GM12878 (cell line): ENCODE measurements around the gene UQCRH. TPM values are rescaled to one million over a fixed set of nuclear protein-coding genes. Genes with fewer than 3 reads are reported as not detected.

ENCODE experiments used
- ATAC-seq: fragments of 200-7000 bp; cut with Tn5 transposase; 3 replicates; pipeline ENCODE4 v1.9.1; 2020; ENCODE audit warnings: mild to moderate bottlenecking, moderate library complexity
- BruUV-seq: library from RNA; stranded (reverse); fragments of 400-500 nt; replicated peaks from 2 replicates; lab custom pipeline; 2021; lab: Mats Ljungman, UMichigan
- CTCF ChIA-PET: fragments of 300-600 bp; sonication (Branson Sonifier 250); formaldehyde crosslinking; extraction: SDS; loops from one replicate; lab custom pipeline; 2021; ENCODE audit warnings: inconsistent platforms; lab: Yijun Ruan, JAX
- POLR2A ChIA-PET: fragments of 350-600 bp; formaldehyde crosslinking; extraction: SDS; loops from one replicate; lab custom pipeline; 2021; ENCODE audit warnings: inconsistent platforms; lab: Charles Lee
- RAD21 ChIA-PET: fragments of 300-600 bp; sonication (Branson Sonifier 250); formaldehyde crosslinking; loops from one replicate; lab custom pipeline; 2023; ENCODE audit warnings: antibody characterized with exemption; ENCODE audit not compliant: unreplicated experiment; lab: Charles Lee
- SMC1A ChIA-PET: fragments of 300-600 bp; sonication (Branson Sonifier 250); formaldehyde crosslinking; loops from one replicate; lab custom pipeline; 2023; ENCODE audit not compliant: unreplicated experiment, uncharacterized antibody; lab: Charles Lee
- DNase-seq: peaks from one replicate; pipeline ENCODE4 v3.0.0-alpha.2; 2011; ENCODE audit warnings: low read depth, low spot score
- FAIRE-seq: peaks from 3 replicates; lab custom pipeline; 2011; peaks lifted over from hg19 to GRCh38; lab: Jason Lieb, UNC
- H2AFZ ChIP-seq: 2 replicates; pipeline ENCODE4 v1.6.0; 2011; ENCODE audit warnings: low read depth, low read length, control low read depth; ENCODE audit not compliant: control insufficient read depth
- H3K27ac ChIP-seq: 2 replicates; pipeline ENCODE4 v1.5.1; 2011; ENCODE audit warnings: control low read depth; ENCODE audit not compliant: control insufficient read depth, insufficient read depth
- H3K27me3 ChIP-seq, 2 experiments: replicated peaks in 1 of 2; 2 replicates each; pipeline versions ENCODE4 v1.6.0 to v1.6.1; 2011; ENCODE audit warnings: low read length in 1 of 2; ENCODE audit not compliant: control insufficient read depth in 2 of 2, insufficient read depth in 2 of 2
- H3K36me3 ChIP-seq, 2 experiments: 2 replicates each; pipeline ENCODE4 v1.5.1; 2011; ENCODE audit warnings: low read length in 1 of 2; ENCODE audit not compliant: control insufficient read depth in 2 of 2, insufficient read depth in 2 of 2
- H3K4me1 ChIP-seq: 2 replicates; pipeline ENCODE4 v1.6.1; 2011; ENCODE audit warnings: mild to moderate bottlenecking, low read length, moderate library complexity, mixed read lengths; ENCODE audit not compliant: control insufficient read depth, insufficient read depth
- H3K4me2 ChIP-seq: 2 replicates; pipeline ENCODE4 v1.6.0; 2011; ENCODE audit warnings: control low read depth; ENCODE audit not compliant: control insufficient read depth, insufficient read depth
- H3K4me3 ChIP-seq: fragments of 200-600 bp; sonication (generic); 2 replicates; pipeline ENCODE4 v1.5.1; 2016
- H3K79me2 ChIP-seq: 2 replicates; pipeline ENCODE4 v1.6.0; 2011; ENCODE audit warnings: low read length; ENCODE audit not compliant: control insufficient read depth, insufficient read depth
- H3K9ac ChIP-seq: 2 replicates; pipeline ENCODE4 v1.8.0; 2011; ENCODE audit warnings: low read length, control low read depth, mixed read lengths; ENCODE audit not compliant: control insufficient read depth, insufficient read depth
- H3K9me3 ChIP-seq: replicated peaks from 3 replicates; pipeline ENCODE4 v1.5.1; 2011; ENCODE audit warnings: mild to moderate bottlenecking, low read length; ENCODE audit not compliant: control insufficient read depth, insufficient read depth
- H4K20me1 ChIP-seq: 2 replicates; pipeline ENCODE4 v1.6.0; 2011; ENCODE audit not compliant: control insufficient read depth, insufficient read depth
- CREM ChIP-seq: IDR thresholded peaks from 2 replicates; pipeline ENCODE4 v1.6.1; 2014; ENCODE audit warnings: antibody characterized with exemption, low read depth
- CTCF ChIP-seq, 3 experiments: IDR thresholded peaks in 2 of 3; conservative IDR thresholded peaks in 1 of 3; 2 replicates each; pipeline ENCODE4 v1.5.1; 2011; ENCODE audit warnings: low read depth in 3 of 3, low read length in 3 of 3, mild to moderate bottlenecking in 3 of 3, control low read depth in 2 of 3, moderate library complexity in 2 of 3, inconsistent platforms in 1 of 3, mixed read lengths in 1 of 3; ENCODE audit not compliant: control insufficient read depth in 2 of 3, insufficient read depth in 1 of 3; ENCODE audit errors: extremely low read depth in 1 of 3
- E2F4 ChIP-seq: IDR thresholded peaks from 2 replicates; pipeline ENCODE4 v1.6.1; 2012; ENCODE audit warnings: low read depth, low read length, improper control_type of control experiment
- HDGF ChIP-seq: fragments of 450-650 bp; IDR thresholded peaks from 2 replicates; pipeline ENCODE4 v1.6.1; 2016; ENCODE audit warnings: antibody characterized with exemption
- IRF4 ChIP-seq: IDR thresholded peaks from 2 replicates; pipeline ENCODE4 v1.6.1; 2011; ENCODE audit warnings: low read depth, low read length
- LARP7 ChIP-seq: fragments of 450-650 bp; IDR thresholded peaks from 2 replicates; pipeline ENCODE4 v1.6.1; 2017; ENCODE audit warnings: mild to moderate bottlenecking
- MTA3 ChIP-seq: IDR thresholded peaks from 2 replicates; pipeline ENCODE4 v1.6.1; 2012; ENCODE audit warnings: low read length, inconsistent platforms, borderline replicate concordance
- NKRF ChIP-seq: fragments of 450-650 bp; conservative IDR thresholded peaks from 2 replicates; pipeline ENCODE4 v1.6.1; 2017; ENCODE audit warnings: mild to moderate bottlenecking, moderate library complexity
- POLR2AphosphoS2 ChIP-seq: IDR thresholded peaks from 2 replicates; pipeline ENCODE4 v1.6.1; 2011; ENCODE audit warnings: low read depth, mild to moderate bottlenecking, low read length, improper control_type of control experiment, moderate library complexity
- RAD21 ChIP-seq: IDR thresholded peaks from 2 replicates; pipeline ENCODE4 v1.6.1; 2011; ENCODE audit warnings: mild to moderate bottlenecking, low read depth, low read length, moderate library complexity; ENCODE audit not compliant: insufficient read depth
- WGBS: methylation state at CpG from one replicate; pipeline ENCODE4 v1.1.6; 2016; ENCODE audit warnings: low lambda C conversion rate; ENCODE audit not compliant: insufficient replicate concordance, insufficient coverage; ENCODE audit errors: missing lambda C conversion rate; 5-methylcytosine and 5-hydroxymethylcytosine counted together
- in situ Hi-C: fragments of 300-500 bp; cut with MboI; formaldehyde crosslinking; loops from 9 replicates; pipeline ENCODE4 v1.14.3; 2018; ENCODE audit warnings: mixed read lengths
- intact Hi-C: fragments of 100-400 bp; cut with micrococcal nuclease; formaldehyde crosslinking; loops from one replicate; pipeline ENCODE4 v1.14.2; 2022; ENCODE audit not compliant: unreplicated experiment
- polyA plus RNA-seq, 11 experiments: library from polyadenylated mRNA; depleted of rRNA in 4 of 11; unstranded in 6 of 11; stranded (reverse) in 5 of 11; fragments of >200 nt; fragmentation: Nextera tagmentation in 4 of 11; fragmentation: Illumina TruSeq in 1 of 11; extraction: Ambion mirVana in 4 of 11; extraction: Trizol in 1 of 11; gene quantifications; 1 replicate in 1 of 11; 2 replicates in 10 of 11; pipeline versions ENCODE4 v1.2.1 to v1.2.3, GENCODE V29; 2011 to 2016; ENCODE audit warnings: inconsistent platforms in 2 of 11, missing spikeins in 2 of 11, low read depth in 1 of 11
- total RNA-seq, 4 experiments: library from RNA; depleted of rRNA in 3 of 4; stranded (reverse); fragments of >200 nt in 3 of 4; fragmentation: Illumina TruSeq in 1 of 4; extraction: Trizol in 1 of 4; gene quantifications; 2 replicates each; pipeline versions ENCODE4 v1.2.1 to v1.2.3, GENCODE V29; 2013 to 2021

UQCRH gene
- total and polyA plus RNA-seq, 10 of the 15 experiments (the other 5 are each of a cell fraction or from before 2014, with no cell fraction given): 363 to 1,782 (median 597) TPM

- H3K4me3 ChIP-seq: peak overlapping the region; percentile 98
- H3K79me2 ChIP-seq: peaks cover 96% of the 10 kb centered on the region
- DNase-seq (no peak), FAIRE-seq (no peak), ATAC-seq (no peak)
- in situ Hi-C loops: loop anchor here (5.0 kb wide), 1 partner anchor 38 kb away; the partner anchor contains the start of gene NSUN4
- TF ChIP-seq RAD21 (peak; percentile 12; the same call in 1 of the 2 replicates), E2F4 (0 out of 2 replicates have a peak, but pooled peaks have one; percentile 2), IRF4 (no peak), MTA3 (peak; percentile 45; the same call in 1 of the 2 replicates), LARP7 (peak; percentile 76), CREM (no peak), POLR2AphosphoS2 (peak; percentile 21; the same call in 1 of the 2 replicates), CTCF (IDR thresholded peaks at IDR 0.05 in 2 of 3, conservative IDR thresholded peaks at IDR 0.05 in 1 of 3; ENCODE audit: control insufficient read depth in 2 of 3, extremely low read depth in 1 of 3, insufficient read depth in 1 of 3, low read depth in 3 of 3, low read length in 3 of 3) (peak in 1 of 3 experiments; percentile 14; a peak in 1 of 6 replicates), NKRF (peak; percentile 59; the same call in 1 of the 2 replicates), HDGF (0 out of 2 replicates have a peak, but pooled peaks have one; percentile 3)
- H3K4me1 ChIP-seq: peaks cover 15% of the 10 kb centered on the region
- BruUV-seq: TSS peak; percentile 89
- no peaks in the 10 kb centered on the region for H3K27me3 ChIP-seq
- under 1% methylated on average over 14 of the region's 14 CpGs for WGBS
- SMC1A ChIA-PET: interaction anchor here (0.6 to 2.9 kb wide), 10 partner anchors 11 to 59 kb away, joined by 3 to 30 read pairs (median 8); partner anchors contain the start of gene NSUN4
- CTCF ChIA-PET: interaction anchor here (0.9 to 8.0 kb wide), 9 partner anchors 10 to 80 kb away, joined by 3 to 181 read pairs (median 6); partner anchors contain the start of gene NSUN4
- peak overlapping the region; percentile 90 for H2AFZ ChIP-seq
- H3K4me2 ChIP-seq: peak overlapping the region; percentile 80
- RAD21 ChIA-PET: interaction anchor here (1.1 to 3.6 kb wide), 10 partner anchors 13 to 119 kb away, joined by 3 to 49 read pairs (median 10); partner anchors contain the start of genes NSUN4 and RAD54L
- H3K9me3 ChIP-seq: no peaks in the 10 kb centered on the region
- intact Hi-C loops: loop anchor here (1.0 to 2.0 kb wide), 4 partner anchors 29 to 57 kb away; partner anchors contain the start of gene RAD54L
- POLR2A ChIA-PET: interaction anchor here (0.6 to 3.9 kb wide), 12 partner anchors 9 to 504 kb away, joined by 3 to 45 read pairs (median 6); partner anchors contain the start of genes MOB3C, NSUN4 and RAD54L
- peak overlapping the region; percentile 94 for H3K9ac ChIP-seq
- peak overlapping the region; percentile 91 for H3K27ac ChIP-seq
- peaks cover 3% of the 10 kb centered on the region; the same call in 1 of the 2 replicates for H4K20me1 ChIP-seq
- peaks cover 0 to 2% of the 10 kb centered on the region in 2 experiments; a peak in 2 of 4 replicates for H3K36me3 ChIP-seq
Observed at GRCh38 chr1:46303872-46304326, 401 bp downstream of the UQCRH start.
